ENCODE measurements around the gene MAML2.

DNA sequence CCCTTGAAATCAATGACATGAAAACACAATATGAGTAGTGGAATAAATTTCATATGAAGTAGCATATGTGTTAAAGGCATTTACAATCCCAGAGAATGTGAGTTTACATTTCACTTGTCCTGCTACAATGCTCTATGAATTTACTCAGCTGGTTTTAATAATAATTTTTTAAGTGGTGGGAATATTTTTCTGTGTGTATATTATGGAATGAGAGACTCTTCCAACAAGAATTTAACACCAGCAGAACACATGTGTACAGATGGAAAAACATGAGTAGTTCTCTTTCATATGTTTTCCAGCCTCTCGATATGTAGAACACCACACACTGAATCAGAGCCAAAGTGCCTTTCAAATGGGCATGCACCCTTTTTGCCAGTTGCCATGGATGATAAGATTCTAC is 170.4 kb downstream of the MAML2 start:
- TF ChIP-seq, protein P1, sequence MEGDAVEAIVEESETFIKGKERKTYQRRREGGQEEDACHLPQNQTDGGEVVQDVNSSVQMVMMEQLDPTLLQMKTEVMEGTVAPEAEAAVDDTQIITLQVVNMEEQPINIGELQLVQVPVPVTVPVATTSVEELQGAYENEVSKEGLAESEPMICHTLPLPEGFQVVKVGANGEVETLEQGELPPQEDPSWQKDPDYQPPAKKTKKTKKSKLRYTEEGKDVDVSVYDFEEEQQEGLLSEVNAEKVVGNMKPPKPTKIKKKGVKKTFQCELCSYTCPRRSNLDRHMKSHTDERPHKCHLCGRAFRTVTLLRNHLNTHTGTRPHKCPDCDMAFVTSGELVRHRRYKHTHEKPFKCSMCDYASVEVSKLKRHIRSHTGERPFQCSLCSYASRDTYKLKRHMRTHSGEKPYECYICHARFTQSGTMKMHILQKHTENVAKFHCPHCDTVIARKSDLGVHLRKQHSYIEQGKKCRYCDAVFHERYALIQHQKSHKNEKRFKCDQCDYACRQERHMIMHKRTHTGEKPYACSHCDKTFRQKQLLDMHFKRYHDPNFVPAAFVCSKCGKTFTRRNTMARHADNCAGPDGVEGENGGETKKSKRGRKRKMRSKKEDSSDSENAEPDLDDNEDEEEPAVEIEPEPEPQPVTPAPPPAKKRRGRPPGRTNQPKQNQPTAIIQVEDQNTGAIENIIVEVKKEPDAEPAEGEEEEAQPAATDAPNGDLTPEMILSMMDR (conservative IDR thresholded peaks at IDR 0.05), result no peak
- TF ChIP-seq ZFX (IDR thresholded peaks at IDR 0.05), result no peak

Measured in C4-2B (cell line).